KOPT-K1 (cell line): ENCODE measurements around the gene AARS2.

Source experiments
- H3K27ac ChIP-seq: fragments of 200-600 bp; sonication (generic); 2 replicates; pipeline ENCODE4 v1.5.1; 2016; ENCODE audit warnings: antibody characterized with exemption, mild to moderate bottlenecking, low read depth, low read length; ENCODE audit not compliant: poor library complexity, severe bottlenecking
- H3K36me3 ChIP-seq: fragments of 200-600 bp; sonication (generic); 2 replicates; pipeline ENCODE4 v1.5.1; 2017; ENCODE audit warnings: antibody characterized with exemption, mild to moderate bottlenecking, low read length, moderate library complexity; ENCODE audit not compliant: insufficient read depth
- H3K9me3 ChIP-seq: fragments of 200-600 bp; sonication (generic); 2 replicates; pipeline ENCODE4 v1.5.1; 2017; ENCODE audit warnings: antibody characterized with exemption, low read length, mild to moderate bottlenecking; ENCODE audit not compliant: insufficient read depth, poor library complexity, severe bottlenecking

AARS2 gene

GRCh38 chr6:44311767-44312166 is 1.4 kb downstream of the AARS2 start:
- Histone ChIP-seq H3K27ac (no peak overlapping the region), H3K9me3 (no peaks in the 10 kb centered on the region), H3K36me3 (peaks cover 51% of the 10 kb centered on the region)

GRCh38 chr6:44311304-44311703 is 1.8 kb downstream of the AARS2 start:
- no peak overlapping the region for H3K27ac ChIP-seq
- H3K36me3 ChIP-seq, result peaks cover 56% of the 10 kb centered on the region
- H3K9me3 ChIP-seq, result no peaks in the 10 kb centered on the region

DNA sequence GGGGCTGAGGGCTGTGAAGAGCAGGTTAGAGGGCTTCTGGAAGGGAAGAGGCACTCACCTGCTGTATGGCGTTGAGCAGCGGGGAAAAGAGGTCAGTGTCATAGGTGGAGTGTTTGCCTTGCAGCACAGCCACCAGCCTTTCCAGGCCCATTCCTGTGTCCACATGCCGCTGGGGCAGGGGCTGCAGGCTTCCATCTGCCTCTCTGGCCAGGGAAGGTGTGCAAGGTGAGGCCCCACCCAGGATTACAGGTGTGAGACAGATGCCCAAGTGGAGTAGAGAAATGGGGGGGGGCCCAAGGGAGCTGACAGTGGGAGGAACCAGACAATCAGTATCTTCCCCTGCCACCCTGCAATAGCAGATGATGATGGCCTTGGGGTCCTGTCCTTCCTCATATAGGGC is 2.9 kb downstream of the AARS2 start:
- H3K36me3 ChIP-seq, result peaks cover 67% of the 10 kb centered on the region
- H3K27ac ChIP-seq, result no peak overlapping the region
- H3K9me3 ChIP-seq, result no peaks in the 10 kb centered on the region

GRCh38 chr6:44309631-44310030 is 3.5 kb downstream of the AARS2 start:
- Histone ChIP-seq H3K36me3 (peaks cover 73% of the 10 kb centered on the region), H3K27ac (no peak overlapping the region)

DNA sequence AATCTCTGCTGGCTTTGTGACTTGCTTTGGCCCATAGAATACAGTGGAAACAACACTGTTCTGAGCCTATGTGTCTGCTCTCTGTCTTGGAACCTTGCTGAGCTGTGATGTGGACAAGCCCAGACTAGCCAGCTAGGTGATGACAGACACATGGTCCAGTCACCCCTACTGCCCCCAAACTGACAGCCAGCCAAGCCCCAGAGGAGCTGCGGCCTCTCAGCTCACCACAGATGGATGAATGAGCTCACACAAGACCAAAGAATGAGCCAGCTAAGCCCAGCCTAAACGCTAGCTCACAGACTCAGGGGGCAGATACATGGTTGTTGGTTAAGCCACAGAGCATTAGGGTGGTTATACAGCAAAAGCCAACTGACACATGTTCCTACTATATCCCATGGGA is 4.1 kb downstream of the AARS2 start:
- Histone ChIP-seq H3K27ac (no peak overlapping the region), H3K36me3 (peaks cover 78% of the 10 kb centered on the region), H3K9me3 (no peaks in the 10 kb centered on the region)

More at GRCh38 chr6:44309631-44310030, 3.5 kb downstream of the AARS2 start:
- no peaks in the 10 kb centered on the region for H3K9me3 ChIP-seq

DNA sequence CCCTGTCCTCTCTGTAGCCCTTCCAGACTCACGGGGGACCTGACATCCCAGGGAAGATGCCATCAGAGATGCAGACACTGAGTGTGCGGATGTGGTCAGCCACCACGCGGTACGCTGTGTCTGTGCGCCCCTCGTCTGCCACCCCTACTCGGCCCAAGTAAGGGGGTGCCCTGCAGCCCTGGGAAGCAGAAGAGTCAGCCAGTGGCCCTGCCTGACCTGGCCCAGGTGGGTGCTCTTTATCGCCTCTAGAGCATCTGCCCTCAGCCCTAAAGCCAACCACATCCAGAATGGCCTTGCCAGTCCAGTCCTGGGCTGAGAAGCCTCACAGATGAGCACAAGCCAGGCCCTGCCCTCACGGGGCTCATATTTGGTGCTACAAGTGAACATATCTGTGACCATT is 5.9 kb downstream of the AARS2 start:
- H3K36me3 ChIP-seq, result peaks cover 97% of the 10 kb centered on the region
- H3K9me3 ChIP-seq, result no peaks in the 10 kb centered on the region
- no peak overlapping the region for H3K27ac ChIP-seq

- Histone ChIP-seq H3K9me3 (no peaks in the 10 kb centered on the region), H3K36me3 (peaks cover 100% of the 10 kb centered on the region), H3K27ac (no peak overlapping the region)
Measured at GRCh38 chr6:44306710-44307109, 6.4 kb downstream of the AARS2 start.

GRCh38 chr6:44305200-44305725 is 7.9 kb downstream of the AARS2 start:
- Histone ChIP-seq H3K36me3 (peaks cover 100% of the 10 kb centered on the region), H3K9me3 (no peaks in the 10 kb centered on the region), H3K27ac (no peak overlapping the region)

- Histone ChIP-seq H3K27ac (no peak overlapping the region), H3K36me3 (peaks cover 100% of the 10 kb centered on the region), H3K9me3 (no peaks in the 10 kb centered on the region)
Measured at GRCh38 chr6:44304282-44305199, 8.6 kb downstream of the AARS2 start.

DNA sequence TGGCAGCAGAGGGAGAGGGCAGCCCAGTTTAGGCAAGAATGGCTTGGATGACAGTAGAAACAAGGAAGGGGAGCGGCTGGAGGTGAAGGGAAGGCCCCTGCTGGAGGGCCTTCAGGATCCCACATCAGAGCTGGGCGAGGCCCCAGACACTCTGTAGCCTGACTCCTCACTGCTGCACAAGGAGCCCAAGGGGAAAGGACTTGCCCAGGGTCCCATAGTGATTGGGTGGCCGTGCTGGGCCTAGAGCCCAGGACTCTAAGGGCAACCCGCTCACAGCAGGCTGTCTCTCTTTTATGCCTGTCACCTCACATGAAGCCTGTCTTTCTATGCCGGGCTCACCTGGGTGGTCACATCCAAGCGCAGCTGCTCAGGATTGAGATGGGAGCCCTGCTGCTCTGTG is 9.3 kb downstream of the AARS2 start:
- Histone ChIP-seq H3K9me3 (no peaks in the 10 kb centered on the region), H3K36me3 (peaks cover 96% of the 10 kb centered on the region), H3K27ac (no peak overlapping the region)

- peaks cover 86% of the 10 kb centered on the region for H3K36me3 ChIP-seq
- H3K27ac ChIP-seq, result no peak overlapping the region
- H3K9me3 ChIP-seq, result no peaks in the 10 kb centered on the region
Measured at GRCh38 chr6:44302856-44303255, 10.3 kb downstream of the AARS2 start.

DNA sequence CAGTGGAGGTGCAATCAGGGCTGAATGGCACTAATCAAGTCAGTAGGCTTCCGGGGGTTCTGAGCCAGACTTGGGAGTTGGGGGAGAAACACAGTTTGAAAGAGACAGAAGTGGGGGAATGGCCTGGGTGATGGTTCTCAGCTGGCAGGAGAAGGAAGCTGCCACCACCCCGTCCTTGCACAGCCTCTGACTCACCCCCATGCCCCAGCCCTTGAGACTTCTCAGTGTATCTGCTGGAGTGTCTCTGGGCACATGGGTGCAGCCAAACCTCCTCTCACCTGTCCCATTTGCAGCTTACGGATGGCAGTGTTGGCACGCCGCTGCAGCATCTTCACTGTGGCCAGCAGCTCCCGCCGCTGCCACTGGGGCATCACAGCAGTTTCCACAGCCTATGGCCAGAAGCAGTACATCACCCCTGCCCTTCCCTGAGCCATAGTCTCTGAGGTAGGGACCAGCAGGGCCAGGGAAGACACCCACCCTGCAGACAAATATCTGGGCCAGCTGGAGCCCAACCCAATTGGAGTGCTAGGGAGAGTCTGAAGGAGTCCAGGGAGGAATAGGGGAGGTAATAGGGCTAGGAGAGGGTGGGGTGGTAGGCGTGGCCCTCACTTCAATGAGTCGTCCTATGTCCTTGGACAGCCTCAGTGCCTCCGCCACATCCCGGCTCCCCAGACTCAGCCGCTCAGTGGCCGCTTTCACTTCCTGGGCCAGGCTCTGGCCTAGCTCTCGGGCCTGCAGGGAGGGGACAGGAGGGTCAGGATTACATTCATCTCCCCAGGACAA is 11.2 kb downstream of the AARS2 start:
- Histone ChIP-seq H3K27ac (no peak overlapping the region), H3K36me3 (peaks cover 77% of the 10 kb centered on the region), H3K9me3 (no peaks in the 10 kb centered on the region)

DNA sequence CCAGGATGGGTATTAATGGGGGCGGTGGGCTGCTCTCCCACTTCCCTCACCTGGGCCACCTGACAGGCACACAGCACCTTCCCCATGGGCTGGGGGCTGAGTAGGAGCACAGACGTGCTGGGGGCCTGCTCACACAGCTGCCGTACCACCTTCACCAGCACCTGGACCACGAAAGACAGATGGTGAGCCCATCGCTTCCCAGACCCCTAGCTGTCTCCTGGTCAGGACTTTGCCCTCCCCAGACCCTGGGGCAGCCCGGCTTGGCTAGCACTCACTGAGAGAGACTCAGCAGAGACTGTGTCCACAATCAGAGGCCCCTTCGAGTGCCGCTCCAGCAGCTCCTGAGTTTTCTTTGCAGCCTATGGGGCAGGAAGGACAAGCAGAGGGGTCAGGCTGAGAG is 12.0 kb downstream of the AARS2 start:
- H3K27ac ChIP-seq, result no peak overlapping the region
- H3K9me3 ChIP-seq, result no peaks in the 10 kb centered on the region
- peaks cover 68% of the 10 kb centered on the region for H3K36me3 ChIP-seq

DNA sequence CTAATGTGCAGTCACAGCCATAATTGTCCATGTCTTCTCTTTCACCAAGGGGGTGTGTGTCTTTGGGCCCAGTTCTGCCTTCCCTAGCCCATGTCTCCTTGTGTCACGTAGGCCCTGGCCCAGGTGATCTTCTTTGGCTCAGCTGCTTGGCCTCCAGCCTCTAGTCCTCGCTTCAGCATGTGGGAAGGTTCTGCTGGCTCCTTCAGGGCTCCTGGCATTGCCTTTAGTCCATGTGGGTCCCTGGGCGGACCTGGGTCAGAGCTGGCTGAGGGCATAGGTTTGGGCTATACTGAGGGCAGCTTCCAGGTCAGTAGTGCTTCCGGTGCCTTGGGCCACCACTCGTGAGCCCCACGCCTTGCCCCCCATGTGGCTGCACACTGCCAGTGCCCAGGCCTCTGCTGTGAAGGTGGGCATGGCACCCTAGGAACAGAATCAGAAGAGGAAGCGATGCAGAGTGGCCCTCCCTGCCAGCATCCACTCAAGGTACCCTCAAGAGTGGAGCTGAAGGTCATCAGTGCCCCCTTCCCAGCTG is 12.8 kb downstream of the AARS2 start:
- H3K27ac ChIP-seq, result no peak overlapping the region
- H3K9me3 ChIP-seq, result no peaks in the 10 kb centered on the region
- peaks cover 61% of the 10 kb centered on the region for H3K36me3 ChIP-seq

- Histone ChIP-seq H3K36me3 (peaks cover 46% of the 10 kb centered on the region), H3K9me3 (no peaks in the 10 kb centered on the region), H3K27ac (no peak overlapping the region)
Measured at GRCh38 chr6:44298864-44299263, 14.3 kb downstream of the AARS2 start.
